WTC11 (cell line): ENCODE data around the gene FRMD4B. TPM values are rescaled to one million over a fixed set of nuclear protein-coding genes. Genes with fewer than 3 reads are reported as not detected.

Experiments
- ATAC-seq: fragments of 200-7000 bp; cut with Tn5 transposase; 2 replicates; pipeline ENCODE4 v1.10.0; 2021; ENCODE audit warnings: mild to moderate bottlenecking, moderate library complexity
- CTCF ChIA-PET: fragments of 300-600 bp; sonication (Branson Sonifier 250); formaldehyde crosslinking; loops from one replicate; lab custom pipeline; 2021; ENCODE audit warnings: antibody characterized with exemption; lab: Charles Lee
- POLR2A ChIA-PET: fragments of 350-600 bp; sonication (Branson Sonifier 250); formaldehyde crosslinking; loops from one replicate; lab custom pipeline; 2021; ENCODE audit warnings: antibody characterized with exemption; lab: Charles Lee
- DNase-seq: peaks from one replicate; pipeline ENCODE4 v3.0.0; 2021; ENCODE audit warnings: low spot score
- H3K27ac Mint-ChIP-seq: 2 replicates; pipeline ENCODE4 v1.8.0; 2021; ENCODE audit warnings: mixed read lengths
- H3K27me3 Mint-ChIP-seq: 2 replicates; pipeline ENCODE4 v1.8.0; 2021; ENCODE audit warnings: low read depth, mild to moderate bottlenecking, moderate library complexity, mixed read lengths
- H3K36me3 Mint-ChIP-seq: 2 replicates; pipeline ENCODE4 v1.8.0; 2021; ENCODE audit warnings: mixed read lengths
- H3K4me1 Mint-ChIP-seq: 2 replicates; pipeline ENCODE4 v1.8.0; 2022; ENCODE audit warnings: mixed read lengths
- H3K4me3 Mint-ChIP-seq: 2 replicates; pipeline ENCODE4 v1.8.0; 2021; ENCODE audit warnings: mild to moderate bottlenecking, moderate library complexity, mixed read lengths
- H3K9me3 Mint-ChIP-seq: 2 replicates; pipeline ENCODE4 v1.8.0; 2021; ENCODE audit warnings: mixed read lengths
- CBFB ChIP-seq: sonication (generic); formaldehyde crosslinking; IDR thresholded peaks from 2 replicates; pipeline ENCODE4 v1.8.1; 2022; ENCODE audit warnings: mild to moderate bottlenecking, low read depth, missing genetic modification reagents
- ELF4 ChIP-seq: sonication (generic); formaldehyde crosslinking; IDR thresholded peaks from 2 replicates; pipeline ENCODE4 v1.8.1; 2022; ENCODE audit warnings: low read depth, mild to moderate bottlenecking, moderate library complexity, missing genetic modification reagents
- GTF2I ChIP-seq: fragments of 250-450 bp; sonication (Bioruptor Pico); conservative IDR thresholded peaks from 2 replicates; pipeline ENCODE4 v1.4.0; 2021; ENCODE audit warnings: mild to moderate bottlenecking
- MYBL2 ChIP-seq: sonication (generic); formaldehyde crosslinking; IDR thresholded peaks from 2 replicates; pipeline ENCODE4 v1.8.1; 2023; ENCODE audit warnings: mild to moderate bottlenecking, moderate library complexity, missing genetic modification reagents
- NR1H2 ChIP-seq: sonication (generic); formaldehyde crosslinking; IDR thresholded peaks from 2 replicates; pipeline ENCODE4 v1.9.0; 2021; ENCODE audit warnings: mild to moderate bottlenecking, moderate library complexity, missing genetic modification reagents
- OVOL2 ChIP-seq: fragments of 250-450 bp; sonication (Bioruptor Pico); IDR thresholded peaks from 2 replicates; pipeline ENCODE4 v1.9.0; 2021; ENCODE audit warnings: mild to moderate bottlenecking, borderline replicate concordance
- RELA ChIP-seq: sonication (generic); formaldehyde crosslinking; IDR thresholded peaks from 2 replicates; pipeline ENCODE4 v1.8.1; 2022; ENCODE audit warnings: missing genetic modification reagents, mild to moderate bottlenecking, borderline replicate concordance
- SMAD3 ChIP-seq: sonication (generic); formaldehyde crosslinking; IDR thresholded peaks from 2 replicates; pipeline ENCODE4 v1.8.0; 2022; ENCODE audit warnings: missing genetic modification reagents, mild to moderate bottlenecking, borderline replicate concordance
- TEAD1 ChIP-seq: sonication (generic); formaldehyde crosslinking; IDR thresholded peaks from 2 replicates; pipeline ENCODE4 v1.8.0; 2022; ENCODE audit warnings: mild to moderate bottlenecking, missing genetic modification reagents
- TEAD4 ChIP-seq: sonication (generic); formaldehyde crosslinking; IDR thresholded peaks from 2 replicates; pipeline ENCODE4 v1.8.0; 2022; ENCODE audit warnings: mild to moderate bottlenecking, missing genetic modification reagents
- ZNF121 ChIP-seq: sonication (generic); formaldehyde crosslinking; IDR thresholded peaks from 2 replicates; pipeline ENCODE4 v1.8.0; 2023; ENCODE audit warnings: missing genetic modification reagents
- ZNF263 ChIP-seq: sonication (generic); formaldehyde crosslinking; IDR thresholded peaks from 2 replicates; pipeline ENCODE4 v1.8.1; 2022; ENCODE audit warnings: low read depth, mild to moderate bottlenecking, moderate library complexity, missing genetic modification reagents
- ZNF396 ChIP-seq: fragments of 250-450 bp; sonication (Bioruptor Pico); IDR thresholded peaks from 2 replicates; pipeline ENCODE4 v1.8.0; 2021; ENCODE audit warnings: mild to moderate bottlenecking, moderate library complexity, borderline replicate concordance
- ZNF416 ChIP-seq: fragments of 250-450 bp; sonication (Bioruptor Pico); IDR thresholded peaks from 2 replicates; pipeline ENCODE4 v1.9.0; 2021; ENCODE audit warnings: mild to moderate bottlenecking, inconsistent platforms
- ZNF423 ChIP-seq: fragments of 250-450 bp; sonication (Bioruptor Pico); IDR thresholded peaks from 2 replicates; pipeline ENCODE4 v2.1.2; 2022; ENCODE audit warnings: mild to moderate bottlenecking, moderate library complexity
- ZNF671 ChIP-seq: fragments of 250-450 bp; sonication (Bioruptor Pico); IDR thresholded peaks from 2 replicates; pipeline ENCODE4 v1.8.0; 2021; ENCODE audit warnings: mild to moderate bottlenecking
- total RNA-seq: library from RNA; stranded (reverse); gene quantifications from 3 replicates; pipeline ENCODE4 v1.2.3, GENCODE V29; 2021
- TF ChIP-seq, protein P1 (sequence below): sonication (generic); formaldehyde crosslinking; IDR thresholded peaks from 2 replicates; pipeline ENCODE4 v1.8.0; 2023; ENCODE audit warnings: mild to moderate bottlenecking, missing genetic modification reagents
- TF ChIP-seq, protein P2 (sequence below): sonication (generic); formaldehyde crosslinking; IDR thresholded peaks from 2 replicates; pipeline ENCODE4 v1.8.0; 2022; ENCODE audit warnings: missing genetic modification reagents
- TF ChIP-seq, protein P3 (sequence below): sonication (generic); formaldehyde crosslinking; IDR thresholded peaks from 2 replicates; pipeline ENCODE4 v1.8.1; 2023; ENCODE audit warnings: mild to moderate bottlenecking, missing genetic modification reagents, moderate library complexity
- TF ChIP-seq, protein P4 (sequence below): fragments of 250-450 bp; sonication (Bioruptor Pico); IDR thresholded peaks from 2 replicates; pipeline ENCODE4 v1.9.0; 2021; ENCODE audit warnings: mild to moderate bottlenecking
- TF ChIP-seq, protein P5 (sequence below): fragments of 250-450 bp; sonication (Bioruptor Pico); IDR thresholded peaks from 2 replicates; pipeline ENCODE4 v1.8.0; 2021; ENCODE audit warnings: mild to moderate bottlenecking
- TF ChIP-seq, protein P6 (sequence below): sonication (generic); formaldehyde crosslinking; IDR thresholded peaks from 2 replicates; pipeline ENCODE4 v1.8.1; 2022; ENCODE audit warnings: low read depth, mild to moderate bottlenecking, moderate library complexity, missing genetic modification reagents, borderline replicate concordance
- TF ChIP-seq, protein P7 (sequence below): sonication (generic); formaldehyde crosslinking; IDR thresholded peaks from 2 replicates; pipeline ENCODE4 v1.8.1; 2023; ENCODE audit warnings: mild to moderate bottlenecking, missing genetic modification reagents, borderline replicate concordance

Gene FRMD4B
- total RNA-seq, 1 experiment from 2014 or later: 6.7 TPM

DNA sequence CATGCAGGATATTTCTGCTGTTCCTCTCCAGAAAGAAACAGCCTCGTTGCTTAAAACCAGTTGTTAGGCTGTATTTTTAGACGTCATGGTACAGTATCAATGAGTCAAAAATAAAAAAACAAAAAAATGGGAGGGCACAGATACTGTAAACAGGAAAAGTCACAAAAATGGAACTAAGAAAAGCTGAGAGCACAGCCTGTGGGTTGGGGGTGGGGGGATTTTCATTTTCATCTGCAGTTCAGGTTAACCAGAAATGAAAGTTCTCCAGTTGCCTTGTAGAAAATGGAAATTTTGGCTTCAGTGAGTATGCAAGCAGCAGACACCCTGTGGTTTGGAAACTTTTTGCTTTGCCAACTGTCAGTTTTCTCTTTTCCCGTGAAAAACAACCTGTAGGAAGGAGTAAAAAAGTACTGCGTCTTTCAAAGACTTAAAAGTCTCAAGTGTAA, 59.0 kb downstream of the FRMD4B start:
- Mint-ChIP-seq H3K27ac (peak overlapping the region; percentile 13; the same call in 1 of the 2 replicates), H3K36me3 (no peaks in the 10 kb centered on the region), H3K4me3 (no peak overlapping the region), H3K9me3 (no peaks in the 10 kb centered on the region), H3K27me3 (no peaks in the 10 kb centered on the region), H3K4me1 (peaks cover 11% of the 10 kb centered on the region)
- ATAC-seq (no peak), DNase-seq (no peak)
- POLR2A ChIA-PET: no interaction called here
- TF ChIP-seq NR1H2 (CRISPR knock-in tag): no peak
- TF ChIP-seq SMAD3: no peak
- no peak for TF ChIP-seq RELA (CRISPR knock-in tag)
- TF ChIP-seq ZNF396 (CRISPR knock-in tag): no peak
- TF ChIP-seq ELF4 (CRISPR knock-in tag): no peak
- TF ChIP-seq ZNF121: no peak
- TF ChIP-seq CBFB (CRISPR knock-in tag): no peak
- no peak for TF ChIP-seq OVOL2
- TF ChIP-seq, protein P1, sequence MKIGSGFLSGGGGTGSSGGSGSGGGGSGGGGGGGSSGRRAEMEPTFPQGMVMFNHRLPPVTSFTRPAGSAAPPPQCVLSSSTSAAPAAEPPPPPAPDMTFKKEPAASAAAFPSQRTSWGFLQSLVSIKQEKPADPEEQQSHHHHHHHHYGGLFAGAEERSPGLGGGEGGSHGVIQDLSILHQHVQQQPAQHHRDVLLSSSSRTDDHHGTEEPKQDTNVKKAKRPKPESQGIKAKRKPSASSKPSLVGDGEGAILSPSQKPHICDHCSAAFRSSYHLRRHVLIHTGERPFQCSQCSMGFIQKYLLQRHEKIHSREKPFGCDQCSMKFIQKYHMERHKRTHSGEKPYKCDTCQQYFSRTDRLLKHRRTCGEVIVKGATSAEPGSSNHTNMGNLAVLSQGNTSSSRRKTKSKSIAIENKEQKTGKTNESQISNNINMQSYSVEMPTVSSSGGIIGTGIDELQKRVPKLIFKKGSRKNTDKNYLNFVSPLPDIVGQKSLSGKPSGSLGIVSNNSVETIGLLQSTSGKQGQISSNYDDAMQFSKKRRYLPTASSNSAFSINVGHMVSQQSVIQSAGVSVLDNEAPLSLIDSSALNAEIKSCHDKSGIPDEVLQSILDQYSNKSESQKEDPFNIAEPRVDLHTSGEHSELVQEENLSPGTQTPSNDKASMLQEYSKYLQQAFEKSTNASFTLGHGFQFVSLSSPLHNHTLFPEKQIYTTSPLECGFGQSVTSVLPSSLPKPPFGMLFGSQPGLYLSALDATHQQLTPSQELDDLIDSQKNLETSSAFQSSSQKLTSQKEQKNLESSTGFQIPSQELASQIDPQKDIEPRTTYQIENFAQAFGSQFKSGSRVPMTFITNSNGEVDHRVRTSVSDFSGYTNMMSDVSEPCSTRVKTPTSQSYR: no peak
- no peak for TF ChIP-seq ZNF263 (CRISPR knock-in tag)
- no peak for TF ChIP-seq TEAD4 (CRISPR knock-in tag)
- TF ChIP-seq, protein P2, sequence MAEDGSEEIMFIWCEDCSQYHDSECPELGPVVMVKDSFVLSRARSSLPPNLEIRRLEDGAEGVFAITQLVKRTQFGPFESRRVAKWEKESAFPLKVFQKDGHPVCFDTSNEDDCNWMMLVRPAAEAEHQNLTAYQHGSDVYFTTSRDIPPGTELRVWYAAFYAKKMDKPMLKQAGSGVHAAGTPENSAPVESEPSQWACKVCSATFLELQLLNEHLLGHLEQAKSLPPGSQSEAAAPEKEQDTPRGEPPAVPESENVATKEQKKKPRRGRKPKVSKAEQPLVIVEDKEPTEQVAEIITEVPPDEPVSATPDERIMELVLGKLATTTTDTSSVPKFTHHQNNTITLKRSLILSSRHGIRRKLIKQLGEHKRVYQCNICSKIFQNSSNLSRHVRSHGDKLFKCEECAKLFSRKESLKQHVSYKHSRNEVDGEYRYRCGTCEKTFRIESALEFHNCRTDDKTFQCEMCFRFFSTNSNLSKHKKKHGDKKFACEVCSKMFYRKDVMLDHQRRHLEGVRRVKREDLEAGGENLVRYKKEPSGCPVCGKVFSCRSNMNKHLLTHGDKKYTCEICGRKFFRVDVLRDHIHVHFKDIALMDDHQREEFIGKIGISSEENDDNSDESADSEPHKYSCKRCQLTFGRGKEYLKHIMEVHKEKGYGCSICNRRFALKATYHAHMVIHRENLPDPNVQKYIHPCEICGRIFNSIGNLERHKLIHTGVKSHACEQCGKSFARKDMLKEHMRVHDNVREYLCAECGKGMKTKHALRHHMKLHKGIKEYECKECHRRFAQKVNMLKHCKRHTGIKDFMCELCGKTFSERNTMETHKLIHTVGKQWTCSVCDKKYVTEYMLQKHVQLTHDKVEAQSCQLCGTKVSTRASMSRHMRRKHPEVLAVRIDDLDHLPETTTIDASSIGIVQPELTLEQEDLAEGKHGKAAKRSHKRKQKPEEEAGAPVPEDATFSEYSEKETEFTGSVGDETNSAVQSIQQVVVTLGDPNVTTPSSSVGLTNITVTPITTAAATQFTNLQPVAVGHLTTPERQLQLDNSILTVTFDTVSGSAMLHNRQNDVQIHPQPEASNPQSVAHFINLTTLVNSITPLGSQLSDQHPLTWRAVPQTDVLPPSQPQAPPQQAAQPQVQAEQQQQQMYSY (CRISPR knock-in tag): no peak
- TF ChIP-seq ZNF671 (CRISPR knock-in tag): no peak
- TF ChIP-seq GTF2I (CRISPR knock-in tag): no peak
- TF ChIP-seq, protein P3, sequence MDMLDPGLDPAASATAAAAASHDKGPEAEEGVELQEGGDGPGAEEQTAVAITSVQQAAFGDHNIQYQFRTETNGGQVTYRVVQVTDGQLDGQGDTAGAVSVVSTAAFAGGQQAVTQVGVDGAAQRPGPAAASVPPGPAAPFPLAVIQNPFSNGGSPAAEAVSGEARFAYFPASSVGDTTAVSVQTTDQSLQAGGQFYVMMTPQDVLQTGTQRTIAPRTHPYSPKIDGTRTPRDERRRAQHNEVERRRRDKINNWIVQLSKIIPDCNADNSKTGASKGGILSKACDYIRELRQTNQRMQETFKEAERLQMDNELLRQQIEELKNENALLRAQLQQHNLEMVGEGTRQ (CRISPR knock-in tag): no peak
- no peak for TF ChIP-seq ZNF423
- TF ChIP-seq, protein P4, sequence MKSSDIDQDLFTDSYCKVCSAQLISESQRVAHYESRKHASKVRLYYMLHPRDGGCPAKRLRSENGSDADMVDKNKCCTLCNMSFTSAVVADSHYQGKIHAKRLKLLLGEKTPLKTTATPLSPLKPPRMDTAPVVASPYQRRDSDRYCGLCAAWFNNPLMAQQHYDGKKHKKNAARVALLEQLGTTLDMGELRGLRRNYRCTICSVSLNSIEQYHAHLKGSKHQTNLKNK (CRISPR knock-in tag): no peak
- CTCF ChIA-PET: interaction anchor here (1.4 to 2.2 kb wide), 4 partner anchors 17 to 83 kb away, joined by 3 to 7 read pairs (median 6); partner anchors contain the start of gene FRMD4B

DNA sequence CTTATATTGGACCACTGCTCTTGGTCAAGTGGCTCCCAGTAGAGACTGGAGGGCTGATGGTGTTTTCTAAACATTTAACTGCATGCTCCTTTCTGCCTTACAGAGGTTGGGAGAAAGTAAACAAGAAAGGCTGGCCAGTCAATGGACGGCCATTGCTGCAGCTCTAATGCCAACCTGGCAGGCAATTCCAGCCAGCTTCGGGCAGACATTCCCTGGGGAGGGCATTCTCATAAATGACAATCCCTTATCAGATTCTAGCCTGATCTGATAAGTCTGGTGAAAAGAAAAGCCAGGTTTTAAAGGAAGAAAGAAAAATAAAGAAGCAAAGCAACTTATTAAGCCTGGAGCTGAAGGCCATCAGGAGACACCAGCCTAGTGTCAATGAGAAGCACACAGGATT, 60.7 kb downstream of the FRMD4B start:
- ChIA-PET CTCF (interaction anchor here (1.4 to 2.2 kb wide), 4 partner anchors 15 to 84 kb away, joined by 3 to 7 read pairs (median 6); partner anchors contain the start of gene FRMD4B), POLR2A (no interaction called here)
- Mint-ChIP-seq H3K9me3 (no peaks in the 10 kb centered on the region), H3K36me3 (no peaks in the 10 kb centered on the region), H3K4me1 (peaks cover 18% of the 10 kb centered on the region), H3K27ac (no peak overlapping the region), H3K4me3 (no peak overlapping the region), H3K27me3 (no peaks in the 10 kb centered on the region)
- DNase-seq (no peak), ATAC-seq (no peak)
- no peak for TF ChIP-seq SMAD3
- TF ChIP-seq ZNF416 (CRISPR knock-in tag): no peak
- TF ChIP-seq, protein P5, sequence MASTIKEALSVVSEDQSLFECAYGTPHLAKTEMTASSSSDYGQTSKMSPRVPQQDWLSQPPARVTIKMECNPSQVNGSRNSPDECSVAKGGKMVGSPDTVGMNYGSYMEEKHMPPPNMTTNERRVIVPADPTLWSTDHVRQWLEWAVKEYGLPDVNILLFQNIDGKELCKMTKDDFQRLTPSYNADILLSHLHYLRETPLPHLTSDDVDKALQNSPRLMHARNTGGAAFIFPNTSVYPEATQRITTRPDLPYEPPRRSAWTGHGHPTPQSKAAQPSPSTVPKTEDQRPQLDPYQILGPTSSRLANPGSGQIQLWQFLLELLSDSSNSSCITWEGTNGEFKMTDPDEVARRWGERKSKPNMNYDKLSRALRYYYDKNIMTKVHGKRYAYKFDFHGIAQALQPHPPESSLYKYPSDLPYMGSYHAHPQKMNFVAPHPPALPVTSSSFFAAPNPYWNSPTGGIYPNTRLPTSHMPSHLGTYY (CRISPR knock-in tag): no peak
- TF ChIP-seq, protein P6, sequence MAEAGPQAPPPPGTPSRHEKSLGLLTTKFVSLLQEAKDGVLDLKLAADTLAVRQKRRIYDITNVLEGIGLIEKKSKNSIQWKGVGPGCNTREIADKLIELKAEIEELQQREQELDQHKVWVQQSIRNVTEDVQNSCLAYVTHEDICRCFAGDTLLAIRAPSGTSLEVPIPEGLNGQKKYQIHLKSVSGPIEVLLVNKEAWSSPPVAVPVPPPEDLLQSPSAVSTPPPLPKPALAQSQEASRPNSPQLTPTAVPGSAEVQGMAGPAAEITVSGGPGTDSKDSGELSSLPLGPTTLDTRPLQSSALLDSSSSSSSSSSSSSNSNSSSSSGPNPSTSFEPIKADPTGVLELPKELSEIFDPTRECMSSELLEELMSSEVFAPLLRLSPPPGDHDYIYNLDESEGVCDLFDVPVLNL (CRISPR knock-in tag): no peak
- TF ChIP-seq TEAD1: no peak
- no peak for TF ChIP-seq ZNF423
- TF ChIP-seq, protein P7, sequence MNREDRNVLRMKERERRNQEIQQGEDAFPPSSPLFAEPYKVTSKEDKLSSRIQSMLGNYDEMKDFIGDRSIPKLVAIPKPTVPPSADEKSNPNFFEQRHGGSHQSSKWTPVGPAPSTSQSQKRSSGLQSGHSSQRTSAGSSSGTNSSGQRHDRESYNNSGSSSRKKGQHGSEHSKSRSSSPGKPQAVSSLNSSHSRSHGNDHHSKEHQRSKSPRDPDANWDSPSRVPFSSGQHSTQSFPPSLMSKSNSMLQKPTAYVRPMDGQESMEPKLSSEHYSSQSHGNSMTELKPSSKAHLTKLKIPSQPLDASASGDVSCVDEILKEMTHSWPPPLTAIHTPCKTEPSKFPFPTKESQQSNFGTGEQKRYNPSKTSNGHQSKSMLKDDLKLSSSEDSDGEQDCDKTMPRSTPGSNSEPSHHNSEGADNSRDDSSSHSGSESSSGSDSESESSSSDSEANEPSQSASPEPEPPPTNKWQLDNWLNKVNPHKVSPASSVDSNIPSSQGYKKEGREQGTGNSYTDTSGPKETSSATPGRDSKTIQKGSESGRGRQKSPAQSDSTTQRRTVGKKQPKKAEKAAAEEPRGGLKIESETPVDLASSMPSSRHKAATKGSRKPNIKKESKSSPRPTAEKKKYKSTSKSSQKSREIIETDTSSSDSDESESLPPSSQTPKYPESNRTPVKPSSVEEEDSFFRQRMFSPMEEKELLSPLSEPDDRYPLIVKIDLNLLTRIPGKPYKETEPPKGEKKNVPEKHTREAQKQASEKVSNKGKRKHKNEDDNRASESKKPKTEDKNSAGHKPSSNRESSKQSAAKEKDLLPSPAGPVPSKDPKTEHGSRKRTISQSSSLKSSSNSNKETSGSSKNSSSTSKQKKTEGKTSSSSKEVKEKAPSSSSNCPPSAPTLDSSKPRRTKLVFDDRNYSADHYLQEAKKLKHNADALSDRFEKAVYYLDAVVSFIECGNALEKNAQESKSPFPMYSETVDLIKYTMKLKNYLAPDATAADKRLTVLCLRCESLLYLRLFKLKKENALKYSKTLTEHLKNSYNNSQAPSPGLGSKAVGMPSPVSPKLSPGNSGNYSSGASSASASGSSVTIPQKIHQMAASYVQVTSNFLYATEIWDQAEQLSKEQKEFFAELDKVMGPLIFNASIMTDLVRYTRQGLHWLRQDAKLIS: no peak
- no peak for TF ChIP-seq MYBL2 (CRISPR knock-in tag)
